Measurements from ENCODE around the gene MCU. TPM values are rescaled to one million over a fixed set of nuclear protein-coding genes. Genes with fewer than 3 reads are reported as not detected.

The MCU gene
- total RNA-seq, 1 experiment from 2014 or later = 18.7 TPM

DNA sequence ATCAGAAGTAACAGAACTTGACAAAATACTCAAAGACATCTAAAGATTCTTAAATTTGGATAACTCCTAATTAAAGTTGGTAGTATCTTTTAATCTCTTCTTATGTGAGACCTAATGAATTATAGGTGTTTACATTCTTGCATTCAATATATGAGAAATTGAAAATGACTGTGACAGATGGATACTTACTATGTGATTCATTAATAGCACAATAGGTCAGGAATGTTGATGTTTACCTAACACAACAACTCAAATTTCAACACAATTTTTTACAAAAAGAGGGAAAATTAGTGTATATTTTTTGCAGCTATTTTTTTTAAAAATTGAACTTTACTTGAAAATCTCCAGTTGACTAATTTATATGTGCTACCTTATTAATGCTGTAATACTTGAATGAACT, 31.7 kb upstream of the MCU start:
- Histone ChIP-seq H3K4me3 (ENCODE audit: low read depth, low read length, poor library complexity, severe bottlenecking) (no peak overlapping the region), H3K27ac (ENCODE audit: low read depth, low read length, poor library complexity, severe bottlenecking) (no peak overlapping the region), H3K36me3 (ENCODE audit: insufficient read depth, low read length, poor library complexity, severe bottlenecking) (no peaks in the 10 kb centered on the region), H3K9me3 (ENCODE audit: low read depth, low read length, poor library complexity, severe bottlenecking) (no peaks in the 10 kb centered on the region), H3K27me3 (replicated peaks; ENCODE audit: insufficient read depth, low read depth, low read length, poor library complexity) (no peaks in the 10 kb centered on the region), H3K4me1 (ENCODE audit: insufficient read depth, low read length, poor library complexity, severe bottlenecking) (no peaks in the 10 kb centered on the region)
- BruUV-seq (replicated peaks) = no TSS peak
- no peak for DNase-seq (ENCODE audit: low spot score)
- POLR2A ChIA-PET (ENCODE audit: low non-redundant PET) = no interaction called here
- CTCF ChIA-PET = no interaction called here
- TF ChIP-seq, protein P1, sequence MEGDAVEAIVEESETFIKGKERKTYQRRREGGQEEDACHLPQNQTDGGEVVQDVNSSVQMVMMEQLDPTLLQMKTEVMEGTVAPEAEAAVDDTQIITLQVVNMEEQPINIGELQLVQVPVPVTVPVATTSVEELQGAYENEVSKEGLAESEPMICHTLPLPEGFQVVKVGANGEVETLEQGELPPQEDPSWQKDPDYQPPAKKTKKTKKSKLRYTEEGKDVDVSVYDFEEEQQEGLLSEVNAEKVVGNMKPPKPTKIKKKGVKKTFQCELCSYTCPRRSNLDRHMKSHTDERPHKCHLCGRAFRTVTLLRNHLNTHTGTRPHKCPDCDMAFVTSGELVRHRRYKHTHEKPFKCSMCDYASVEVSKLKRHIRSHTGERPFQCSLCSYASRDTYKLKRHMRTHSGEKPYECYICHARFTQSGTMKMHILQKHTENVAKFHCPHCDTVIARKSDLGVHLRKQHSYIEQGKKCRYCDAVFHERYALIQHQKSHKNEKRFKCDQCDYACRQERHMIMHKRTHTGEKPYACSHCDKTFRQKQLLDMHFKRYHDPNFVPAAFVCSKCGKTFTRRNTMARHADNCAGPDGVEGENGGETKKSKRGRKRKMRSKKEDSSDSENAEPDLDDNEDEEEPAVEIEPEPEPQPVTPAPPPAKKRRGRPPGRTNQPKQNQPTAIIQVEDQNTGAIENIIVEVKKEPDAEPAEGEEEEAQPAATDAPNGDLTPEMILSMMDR (conservative IDR thresholded peaks at IDR 0.05; ENCODE audit: low read depth, low read length) = no peak
- TF ChIP-seq EZH2 (IDR thresholded peaks at IDR 0.05; ENCODE audit: borderline replicate concordance, low read depth, low read length, poor library complexity, severe bottlenecking) = no peak
- intact Hi-C loops (cut with micrococcal nuclease; ENCODE audit: unreplicated experiment) = no loop called here

DNA sequence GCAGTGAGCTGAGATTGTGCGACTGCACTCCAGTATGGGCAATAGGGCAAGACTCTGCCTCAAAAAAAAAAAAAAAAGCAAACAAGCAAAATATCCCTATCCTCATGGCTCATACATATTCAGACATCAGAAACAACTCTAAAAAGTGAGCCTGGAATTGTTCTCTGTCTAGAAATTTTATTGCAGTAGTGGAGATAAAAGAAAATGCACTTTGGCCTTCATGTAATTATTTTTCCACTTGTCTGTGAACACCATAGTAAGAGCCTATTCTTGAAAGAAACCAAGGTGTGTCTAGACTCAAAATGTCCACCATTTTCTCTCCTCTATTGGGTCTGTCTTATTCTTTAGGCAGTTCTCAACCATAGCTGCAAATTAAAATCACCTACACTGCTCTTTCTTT, 30.5 kb upstream of the MCU start:
- intact Hi-C loops (cut with micrococcal nuclease; ENCODE audit: unreplicated experiment) = no loop called here
- ChIA-PET POLR2A (ENCODE audit: low non-redundant PET) (no interaction called here), CTCF (no interaction called here)
- DNase-seq (ENCODE audit: low spot score) = no peak
- no peaks in the 10 kb centered on the region for H3K4me1 ChIP-seq (ENCODE audit: insufficient read depth, low read length, poor library complexity, severe bottlenecking)
- H3K9me3 ChIP-seq (ENCODE audit: low read depth, low read length, poor library complexity, severe bottlenecking) = no peaks in the 10 kb centered on the region
- H3K27me3 ChIP-seq (replicated peaks; ENCODE audit: insufficient read depth, low read depth, low read length, poor library complexity) = no peaks in the 10 kb centered on the region
- H3K27ac ChIP-seq (ENCODE audit: low read depth, low read length, poor library complexity, severe bottlenecking) = no peak overlapping the region
- no peaks in the 10 kb centered on the region for H3K36me3 ChIP-seq (ENCODE audit: insufficient read depth, low read length, poor library complexity, severe bottlenecking)
- no TSS peak for BruUV-seq (replicated peaks)
- TF ChIP-seq, protein P1 (conservative IDR thresholded peaks at IDR 0.05; ENCODE audit: low read depth, low read length) = no peak
- no peak for TF ChIP-seq EZH2 (IDR thresholded peaks at IDR 0.05; ENCODE audit: borderline replicate concordance, low read depth, low read length, poor library complexity, severe bottlenecking)
- no peak overlapping the region for H3K4me3 ChIP-seq (ENCODE audit: low read depth, low read length, poor library complexity, severe bottlenecking)

DNA sequence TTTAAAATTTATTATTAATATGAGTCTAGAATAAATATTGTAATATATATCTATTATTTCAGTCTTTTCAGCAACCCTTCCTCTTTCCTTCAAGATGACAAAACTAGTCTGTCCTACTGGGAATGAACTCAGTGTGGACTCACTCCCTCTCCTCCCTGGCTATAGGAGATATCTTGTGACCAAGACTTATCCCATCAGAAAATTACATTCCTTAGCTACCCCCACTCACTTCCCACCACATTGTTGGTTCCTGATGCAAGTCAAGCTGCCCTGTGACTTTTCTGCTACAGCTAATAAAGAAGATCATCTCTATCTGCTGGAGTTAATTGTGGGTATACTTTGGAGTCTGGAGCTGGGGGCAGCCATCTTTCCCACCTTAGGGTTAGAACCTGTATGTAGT, 28.0 kb upstream of the MCU start:
- intact Hi-C loops (cut with micrococcal nuclease; ENCODE audit: unreplicated experiment) = no loop called here
- Histone ChIP-seq H3K9me3 (ENCODE audit: low read depth, low read length, poor library complexity, severe bottlenecking) (no peaks in the 10 kb centered on the region), H3K27me3 (replicated peaks; ENCODE audit: insufficient read depth, low read depth, low read length, poor library complexity) (no peaks in the 10 kb centered on the region), H3K4me3 (ENCODE audit: low read depth, low read length, poor library complexity, severe bottlenecking) (no peak overlapping the region), H3K36me3 (ENCODE audit: insufficient read depth, low read length, poor library complexity, severe bottlenecking) (no peaks in the 10 kb centered on the region), H3K27ac (ENCODE audit: low read depth, low read length, poor library complexity, severe bottlenecking) (no peak overlapping the region), H3K4me1 (ENCODE audit: insufficient read depth, low read length, poor library complexity, severe bottlenecking) (no peaks in the 10 kb centered on the region)
- no peak for DNase-seq (ENCODE audit: low spot score)
- TF ChIP-seq, protein P1 (conservative IDR thresholded peaks at IDR 0.05; ENCODE audit: low read depth, low read length) = no peak
- no peak for TF ChIP-seq EZH2 (IDR thresholded peaks at IDR 0.05; ENCODE audit: borderline replicate concordance, low read depth, low read length, poor library complexity, severe bottlenecking)
- BruUV-seq (replicated peaks) = no TSS peak
- ChIA-PET CTCF (no interaction called here), POLR2A (ENCODE audit: low non-redundant PET) (interaction anchor here (0.6 kb wide), 1 partner anchor 354 kb away, joined by 5 read pairs; no protein-coding TSS in a partner anchor)

Measured in A673 (cell line).